AG04450 (cell line): ENCODE results near the gene ACOX1. TPM values are rescaled to one million over a fixed set of nuclear protein-coding genes. Genes with fewer than 3 reads are reported as not detected.

Experiments used
- CTCF ChIA-PET: fragments of 300-600, 350-600 bp; formaldehyde crosslinking; extraction: SDS; loops from one replicate; lab custom pipeline; 2022; ENCODE audit warnings: antibody characterized with exemption, inconsistent platforms; lab: Charles Lee
- POLR2A ChIA-PET: fragments of 350-600 bp; formaldehyde crosslinking; extraction: SDS; loops from one replicate; lab custom pipeline; 2021; ENCODE audit warnings: antibody characterized with exemption, inconsistent platforms; lab: Yijun Ruan, JAX
- DNase-seq: peaks from one replicate; pipeline ENCODE4 v3.0.0-alpha.2; 2011; ENCODE audit warnings: low read depth, low spot score
- H3K27ac ChIP-seq: one replicate; pipeline ENCODE4 v1.5.1; 2012; ENCODE audit warnings: low read depth, low read length, control low read depth
- H3K27me3 ChIP-seq: one replicate; pipeline ENCODE4 v1.6.0; 2012; ENCODE audit warnings: low read length; ENCODE audit not compliant: control insufficient read depth, insufficient read depth
- H3K4me3 ChIP-seq: 2 replicates; pipeline ENCODE4 v1.5.1; 2011; ENCODE audit warnings: mild to moderate bottlenecking, low read depth, low read length, control low read depth
- H3K9me3 ChIP-seq: 2 replicates; pipeline ENCODE4 v1.5.1; 2012; ENCODE audit warnings: low read length; ENCODE audit not compliant: control insufficient read depth, insufficient read depth
- CTCF ChIP-seq: IDR thresholded peaks from 2 replicates; pipeline ENCODE4 v1.5.1; 2011; ENCODE audit warnings: low read depth, low read length, control low read depth, inconsistent platforms
- polyA plus RNA-seq: library from polyadenylated mRNA; depleted of rRNA; stranded (reverse); fragments of >200 nt; gene quantifications from 2 replicates; pipeline ENCODE4 v1.2.3, GENCODE V29; 2011

ACOX1 gene
- polyA plus RNA-seq, 1 experiment = 30.7 TPM

GRCh38 chr17:76024353-76024752, 45.4 kb upstream of the ACOX1 start:
- TF ChIP-seq CTCF = no peak
- Histone ChIP-seq H3K4me3 (no peak overlapping the region), H3K27me3 (peaks cover 6% of the 10 kb centered on the region), H3K27ac (no peak overlapping the region), H3K9me3 (no peaks in the 10 kb centered on the region)
- POLR2A ChIA-PET = no interaction called here
- CTCF ChIA-PET = no interaction called here
- DNase-seq = no peak

- no peak for TF ChIP-seq CTCF
- Histone ChIP-seq H3K4me3 (no peak overlapping the region), H3K27me3 (peaks cover 7% of the 10 kb centered on the region), H3K9me3 (no peaks in the 10 kb centered on the region; the same call in 1 of the 2 replicates), H3K27ac (no peak overlapping the region)
- DNase-seq = no peak
- ChIA-PET CTCF (no interaction called here), POLR2A (no interaction called here)
Observed at GRCh38 chr17:76023900-76024237, 44.9 kb upstream of the ACOX1 start.

GRCh38 chr17:76022973-76023899, 44.3 kb upstream of the ACOX1 start:
- ChIA-PET CTCF (no interaction called here), POLR2A (interaction anchor here (0.5 kb wide), 1 partner anchor 30 kb away, joined by 3 read pairs; no protein-coding TSS in a partner anchor)
- H3K4me3 ChIP-seq = no peak overlapping the region
- H3K9me3 ChIP-seq = no peaks in the 10 kb centered on the region; the same call in 1 of the 2 replicates
- peaks cover 9% of the 10 kb centered on the region for H3K27me3 ChIP-seq
- H3K27ac ChIP-seq = no peak overlapping the region
- no peak for TF ChIP-seq CTCF
- no peak for DNase-seq

GRCh38 chr17:76022285-76022684, 43.3 kb upstream of the ACOX1 start:
- TF ChIP-seq CTCF = no peak
- no peak for DNase-seq
- Histone ChIP-seq H3K27ac (no peak overlapping the region), H3K9me3 (no peaks in the 10 kb centered on the region; the same call in 1 of the 2 replicates), H3K4me3 (no peak overlapping the region), H3K27me3 (peaks cover 14% of the 10 kb centered on the region)
- POLR2A ChIA-PET = interaction anchor here (0.5 kb wide), 1 partner anchor 29 kb away, joined by 3 read pairs; no protein-coding TSS in a partner anchor
- CTCF ChIA-PET = no interaction called here
